HG03108 (cell line): Measurements from ENCODE around the gene PRTG.
"Not testable (repeated sequence)": the region's sequence is repeated elsewhere in the genome, so short reads cannot be mapped to it uniquely, and the experiment has no call there.

Source experiments
- ATAC-seq: cut with Tn5 transposase; IDR thresholded peaks from one replicate; pipeline ENCODE4 v1.9.1; 2021; ENCODE audit warnings: moderate library complexity; ENCODE audit not compliant: unreplicated experiment

PRTG gene

GRCh38 chr15:55707518-55707917 is 35.4 kb downstream of the PRTG start:
- no peak for ATAC-seq

GRCh38 chr15:55703873-55704301 is 39.1 kb downstream of the PRTG start:
- no peak for ATAC-seq

GRCh38 chr15:55700876-55701275 is 42.1 kb downstream of the PRTG start:
- ATAC-seq = no peak

GRCh38 chr15:55698653-55699052 is 44.3 kb downstream of the PRTG start:
- ATAC-seq = no peak

GRCh38 chr15:55696221-55696620 is 46.7 kb downstream of the PRTG start:
- ATAC-seq = no peak

GRCh38 chr15:55695432-55695831 is 47.5 kb downstream of the PRTG start:
- no peak for ATAC-seq

GRCh38 chr15:55694652-55695150 is 48.3 kb downstream of the PRTG start:
- peak; percentile 92 for ATAC-seq

- not testable (repeated sequence) for ATAC-seq
These were observed 49.8 kb downstream of the PRTG start for GRCh38 chr15:55693116-55693515.

- ATAC-seq = no peak
These were observed 55.2 kb downstream of the PRTG start for GRCh38 chr15:55687792-55688191.

GRCh38 chr15:55685286-55685685 is 57.7 kb downstream of the PRTG start:
- no peak for ATAC-seq

GRCh38 chr15:55683376-55683775 is 59.6 kb downstream of the PRTG start:
- no peak for ATAC-seq

GRCh38 chr15:55681631-55682030 is 61.3 kb downstream of the PRTG start:
- no peak for ATAC-seq

- no peak for ATAC-seq
These were observed 66.4 kb downstream of the PRTG start for GRCh38 chr15:55676507-55676906.

GRCh38 chr15:55673287-55673686 is 69.7 kb downstream of the PRTG start:
- ATAC-seq = no peak

GRCh38 chr15:55669270-55669669 is 73.7 kb downstream of the PRTG start:
- ATAC-seq = no peak

GRCh38 chr15:55665605-55666227 is 77.2 kb downstream of the PRTG start:
- no peak for ATAC-seq

GRCh38 chr15:55661428-55661827 is 81.5 kb downstream of the PRTG start:
- ATAC-seq = no peak

GRCh38 chr15:55660153-55660552 is 82.8 kb downstream of the PRTG start:
- ATAC-seq = no peak

- ATAC-seq = no peak
These were observed 83.5 kb downstream of the PRTG start for GRCh38 chr15:55659481-55659880.

- no peak for ATAC-seq
These were observed 84.1 kb downstream of the PRTG start for GRCh38 chr15:55658886-55659285.

- no peak for ATAC-seq
These were observed 88.4 kb downstream of the PRTG start for GRCh38 chr15:55654561-55655031.

GRCh38 chr15:55652909-55653495 is 90.0 kb downstream of the PRTG start:
- no peak for ATAC-seq

GRCh38 chr15:55652359-55652758 is 90.6 kb downstream of the PRTG start:
- no peak for ATAC-seq
